ENCODE measurements around the gene EXOC6B.
A peak's percentile ranks its signal among the peaks of the same experiment; 100 is the strongest.

Gene EXOC6B

DNA sequence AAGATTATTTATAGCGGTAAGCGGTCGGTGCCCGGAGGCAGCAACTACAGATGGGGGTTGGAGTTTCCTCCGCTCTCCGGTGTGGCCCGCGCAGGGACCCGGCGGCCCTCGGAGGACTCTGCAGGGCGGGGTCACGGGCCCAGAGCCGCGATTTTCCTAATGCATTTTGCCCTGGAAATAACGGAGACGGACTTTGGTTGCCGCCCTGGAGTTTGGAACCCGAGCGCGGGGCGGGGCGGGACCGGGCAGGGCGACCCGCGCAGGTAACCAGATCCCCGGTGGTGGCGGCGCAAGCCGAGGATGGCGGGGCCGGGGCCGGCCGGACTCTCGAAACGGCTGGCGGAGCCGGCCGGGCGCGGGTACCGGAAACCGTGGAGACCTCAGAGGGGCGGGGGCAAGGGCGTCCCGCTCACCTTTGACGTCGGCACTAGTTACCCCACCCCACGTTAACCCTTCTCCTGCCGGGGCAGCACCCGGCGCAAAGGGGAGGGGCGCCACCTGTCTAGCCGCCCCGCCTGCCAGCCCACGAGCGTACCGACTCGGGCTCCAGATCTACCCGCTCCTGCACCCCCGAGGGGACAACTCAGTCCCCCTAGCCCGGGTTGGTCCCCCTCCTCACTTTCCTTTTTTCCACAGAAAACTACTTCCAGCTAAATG is 681.1 kb downstream of the EXOC6B start:
- Histone ChIP-seq H3K9me3 (ENCODE audit: control insufficient read depth, low read length) (no peaks in the 10 kb centered on the region), H3K27ac (no peak overlapping the region), H3K4me2 (ENCODE audit: low read length) (peak overlapping the region; percentile 88), H3K4me1 (peaks cover 6% of the 10 kb centered on the region), H3K9ac (no peak overlapping the region), H3K27me3 (ENCODE audit: control insufficient read depth, insufficient read depth, low read length) (peaks cover 11% of the 10 kb centered on the region), H3K4me3 (ENCODE audit: low read depth, low read length) (peak overlapping the region; percentile 61), H3K36me3 (ENCODE audit: control insufficient read depth, insufficient read depth, low read length) (no peaks in the 10 kb centered on the region), H3K79me2 (no peaks in the 10 kb centered on the region), H2AFZ (peak overlapping the region; percentile 42)
- no peak for TF ChIP-seq CTCF (IDR thresholded peaks at IDR 0.05)

DNA sequence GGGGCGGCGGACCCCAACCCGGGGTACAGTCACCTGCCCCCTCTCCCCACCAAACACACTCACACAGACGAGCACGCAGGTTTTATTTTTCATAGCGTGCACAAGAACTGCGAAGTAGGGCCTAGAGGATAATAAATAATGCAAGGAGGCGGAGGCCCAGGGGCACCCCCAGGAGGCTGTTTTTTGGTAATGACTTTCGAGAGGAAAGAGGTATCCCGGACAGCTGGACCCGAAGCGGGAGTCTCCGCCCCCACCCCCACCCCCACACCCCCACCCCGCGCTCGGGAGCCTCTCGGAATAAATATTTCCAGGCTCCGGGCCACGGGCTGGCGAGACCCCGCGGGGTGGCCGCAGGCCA is 681.6 kb downstream of the EXOC6B start:
- Histone ChIP-seq H2AFZ (no peak overlapping the region), H3K27me3 (ENCODE audit: control insufficient read depth, insufficient read depth, low read length) (peaks cover 11% of the 10 kb centered on the region), H3K27ac (no peak overlapping the region), H3K9ac (no peak overlapping the region), H3K4me2 (ENCODE audit: low read length) (peak overlapping the region; percentile 88), H3K9me3 (ENCODE audit: control insufficient read depth, low read length) (no peaks in the 10 kb centered on the region), H3K4me1 (peaks cover 3% of the 10 kb centered on the region), H3K4me3 (ENCODE audit: low read depth, low read length) (peak overlapping the region; percentile 61), H3K36me3 (ENCODE audit: control insufficient read depth, insufficient read depth, low read length) (no peaks in the 10 kb centered on the region), H3K79me2 (no peaks in the 10 kb centered on the region)
- TF ChIP-seq CTCF (IDR thresholded peaks at IDR 0.05) = no peak

GRCh38 chr2:72143441-72144273 is 682.2 kb downstream of the EXOC6B start:
- H3K36me3 ChIP-seq (ENCODE audit: control insufficient read depth, insufficient read depth, low read length) = no peaks in the 10 kb centered on the region
- H3K27ac ChIP-seq = no peak overlapping the region
- H3K79me2 ChIP-seq = no peaks in the 10 kb centered on the region
- H3K9ac ChIP-seq = no peak overlapping the region
- H3K4me2 ChIP-seq (ENCODE audit: low read length) = peak overlapping the region; percentile 74
- H3K27me3 ChIP-seq (ENCODE audit: control insufficient read depth, insufficient read depth, low read length) = peaks cover 11% of the 10 kb centered on the region
- H3K4me1 ChIP-seq = peaks cover 3% of the 10 kb centered on the region
- no peak for TF ChIP-seq CTCF (IDR thresholded peaks at IDR 0.05)
- no peaks in the 10 kb centered on the region for H3K9me3 ChIP-seq (ENCODE audit: control insufficient read depth, low read length)
- H3K4me3 ChIP-seq (ENCODE audit: low read depth, low read length) = peak overlapping the region; percentile 50
- H2AFZ ChIP-seq = peak overlapping the region; percentile 20

DNA sequence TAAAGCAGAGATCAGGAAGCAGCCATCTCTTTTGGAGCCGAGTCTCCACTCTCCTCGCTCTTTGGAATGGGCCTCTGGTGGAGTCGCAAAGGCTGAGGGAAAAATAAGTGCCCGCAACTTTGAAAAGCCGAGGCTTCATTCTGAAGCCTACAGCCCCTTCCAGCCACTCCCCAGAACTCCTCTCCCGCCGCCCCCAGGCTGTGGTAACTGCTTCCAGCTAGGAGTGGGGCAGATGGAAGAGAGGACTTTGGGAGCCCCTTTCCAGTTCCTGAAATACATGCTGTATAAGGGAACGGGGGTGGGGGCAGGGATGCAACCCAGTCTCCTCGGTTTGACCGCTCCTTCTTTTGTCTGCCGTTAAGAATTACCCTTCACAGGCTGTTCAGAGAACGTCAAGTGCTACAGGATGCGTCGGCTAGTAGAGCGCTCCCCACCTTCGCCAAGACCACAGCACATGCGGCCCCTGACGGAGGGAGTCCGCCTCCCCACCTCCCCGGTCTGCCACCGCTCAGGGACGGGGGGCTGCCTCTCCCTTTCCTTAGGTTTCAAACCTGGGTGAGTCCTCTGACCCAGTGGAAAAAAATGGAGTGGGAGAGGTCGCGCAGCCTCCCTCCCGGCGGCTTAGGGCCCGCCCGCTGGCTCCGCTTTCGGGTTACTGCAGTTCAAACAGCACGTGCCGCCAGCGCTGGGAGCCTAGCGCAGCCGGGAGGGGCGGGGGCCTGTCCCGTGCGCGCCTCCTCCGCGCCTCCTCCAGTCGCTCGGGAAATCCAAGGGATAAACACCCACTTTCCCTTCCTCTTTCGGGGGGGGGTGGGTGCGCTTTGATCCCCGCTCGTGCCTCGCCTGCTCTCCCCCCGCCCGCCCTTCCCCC is 683.0 kb downstream of the EXOC6B start:
- Histone ChIP-seq H3K27me3 (ENCODE audit: control insufficient read depth, insufficient read depth, low read length) (peaks cover 11% of the 10 kb centered on the region), H3K36me3 (ENCODE audit: control insufficient read depth, insufficient read depth, low read length) (no peaks in the 10 kb centered on the region), H2AFZ (peak overlapping the region; percentile 22), H3K4me1 (peaks cover 3% of the 10 kb centered on the region), H3K4me2 (ENCODE audit: low read length) (peak overlapping the region; percentile 74), H3K27ac (no peak overlapping the region), H3K9me3 (ENCODE audit: control insufficient read depth, low read length) (no peaks in the 10 kb centered on the region), H3K4me3 (ENCODE audit: low read depth, low read length) (peak overlapping the region; percentile 50), H3K79me2 (no peaks in the 10 kb centered on the region), H3K9ac (no peak overlapping the region)
- TF ChIP-seq CTCF (IDR thresholded peaks at IDR 0.05) = no peak

Data from parathyroid adenoma (tissue), 2 donors.